ENCODE measurements around the gene NUDT12. TPM values are rescaled to one million over a fixed set of nuclear protein-coding genes. Genes with fewer than 3 reads are reported as not detected.

The NUDT12 gene
- total and polyA plus RNA-seq, 2 of the 13 experiments (the other 11 are each of a cell fraction or from before 2014, with no cell fraction given): 2.3 to 5.4 TPM

GRCh38 chr5:103598997-103599566 lies 36.5 kb upstream of the NUDT12 start:
- BruUV-seq (replicated peaks): no TSS peak
- CTCF ChIA-PET (ENCODE audit: low intra/inter-chr PET ratio, low total read pairs): no interaction called here
- no peak overlapping the region for H3K4me2 ChIP-seq (ENCODE audit: low read depth, low read length)
- no peak for TF ChIP-seq HNF4G (IDR thresholded peaks at IDR 0.05; ENCODE audit: borderline replicate concordance, low read depth, low read length)
- no peak for TF ChIP-seq HNF4G (CRISPR knock-in tag; IDR thresholded peaks at IDR 0.05; ENCODE audit: borderline replicate concordance, low read depth)
- no peak for TF ChIP-seq EEA1 (CRISPR knock-in tag; IDR thresholded peaks at IDR 0.05; ENCODE audit: borderline replicate concordance)
- TF ChIP-seq MAZ (IDR thresholded peaks at IDR 0.05; ENCODE audit: borderline replicate concordance, low read depth, low read length): no peak
- no peak for TF ChIP-seq MAZ (CRISPR knock-in tag; IDR thresholded peaks at IDR 0.05; ENCODE audit: low read depth)
- TF ChIP-seq CREM (IDR thresholded peaks at IDR 0.05): no peak
- no peak for TF ChIP-seq CREM (CRISPR knock-in tag; IDR thresholded peaks at IDR 0.05)
- TF ChIP-seq YEATS4 (CRISPR knock-in tag; IDR thresholded peaks at IDR 0.05; ENCODE audit: borderline replicate concordance): no peak
- TF ChIP-seq SOX5 (CRISPR knock-in tag; IDR thresholded peaks at IDR 0.05; ENCODE audit: borderline replicate concordance): no peak
- TF ChIP-seq CREB3 (CRISPR knock-in tag; IDR thresholded peaks at IDR 0.05): no peak
- H3K9ac ChIP-seq (ENCODE audit: insufficient read depth, low read depth, low read length): no peak overlapping the region
- H3K27me3 ChIP-seq (ENCODE audit: control insufficient read depth in 1 of 2, insufficient read depth in 2 of 2, low read length in 2 of 2): no peaks in the 10 kb centered on the region
- H3K27ac ChIP-seq (ENCODE audit: extremely low read length, insufficient read depth, low read length): no peak overlapping the region
- no peak for ATAC-seq
- no peak overlapping the region for H3K4me3 ChIP-seq (replicated peaks in 1 of 3; ENCODE audit: insufficient read depth in 1 of 3, low read depth in 2 of 3, low read length in 3 of 3)
- H4K20me1 ChIP-seq (ENCODE audit: insufficient read depth, low read length): no peaks in the 10 kb centered on the region
- H3K4me1 ChIP-seq (ENCODE audit: insufficient read depth, low read length): peaks cover 6% of the 10 kb centered on the region; the same call in 1 of the 2 replicates
- POLR2A ChIA-PET: no interaction called here
- in situ Hi-C loops (cut with HindIII; ENCODE audit: extremely low pct_ligation_motif_present, low pct_unique_long_range_greater_than_20kb) (no loop called here), intact Hi-C loops (cut with micrococcal nuclease; ENCODE audit: unreplicated experiment) (no loop called here)
- 11% methylated on average over 3 of the region's 3 CpGs for WGBS (ENCODE audit: low lambda C conversion rate)
- DNase-seq (ENCODE audit: low spot score): no peak
- FAIRE-seq: no peak
- no peak overlapping the region for H2AFZ ChIP-seq (ENCODE audit: low read length)
- H3K36me3 ChIP-seq (replicated peaks in 1 of 2; ENCODE audit: control insufficient read depth in 1 of 2, insufficient read depth in 2 of 2, low read length in 2 of 2): no peaks in the 10 kb centered on the region
- H3K79me2 ChIP-seq (ENCODE audit: insufficient read depth, low read length): no peaks in the 10 kb centered on the region
- H3K9me3 ChIP-seq (ENCODE audit: low read length): no peaks in the 10 kb centered on the region
